ENCODE results near the gene SYNJ2. TPM values are rescaled to one million over a fixed set of nuclear protein-coding genes. Genes with fewer than 3 reads are reported as not detected.

The SYNJ2 gene
- total RNA-seq, 1 donor from 2014 or later: 31.8 TPM

DNA sequence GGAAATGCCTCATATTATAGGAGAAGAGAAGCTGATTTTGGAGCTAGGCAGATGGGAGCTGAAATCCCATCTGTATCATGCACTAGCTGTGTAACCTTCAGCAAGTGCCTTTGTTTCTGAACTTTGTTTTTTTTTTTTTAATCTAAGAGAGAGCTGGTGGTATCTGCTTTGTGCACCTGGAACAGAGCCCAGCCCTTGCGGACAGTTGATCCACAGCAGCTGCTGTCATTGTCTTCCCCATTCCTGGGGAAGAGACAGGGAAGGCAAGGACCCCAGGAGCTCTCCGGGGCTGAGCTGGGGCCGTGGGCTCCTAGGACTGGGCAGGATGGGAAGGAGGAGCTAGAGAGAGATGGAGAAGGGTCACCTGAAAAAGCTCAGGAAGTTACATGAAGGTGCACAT lies 92.1 kb downstream of the SYNJ2 start:
- H3K9ac ChIP-seq (ENCODE audit: low read length): no peak overlapping the region
- FAIRE-seq (no peak), DNase-seq (ENCODE audit: low read depth) (no peak)
- no peak overlapping the region for H3K4me3 Mint-ChIP-seq (ENCODE audit: unreplicated experiment)
- peaks cover 5% of the 10 kb centered on the region for H4K20me1 ChIP-seq (ENCODE audit: insufficient read depth, low read length)
- H3K9me3 ChIP-seq (ENCODE audit: insufficient read depth, low read depth, low read length): no peaks in the 10 kb centered on the region
- peaks cover 30% of the 10 kb centered on the region for H3K4me1 ChIP-seq (ENCODE audit: insufficient read depth, low read length)
- H3K79me2 ChIP-seq (ENCODE audit: insufficient read depth, low read length): peaks cover 32% of the 10 kb centered on the region
- TF ChIP-seq EZH2 (IDR thresholded peaks at IDR 0.05; ENCODE audit: insufficient read depth, low read length): no peak
- TF ChIP-seq, protein P1, sequence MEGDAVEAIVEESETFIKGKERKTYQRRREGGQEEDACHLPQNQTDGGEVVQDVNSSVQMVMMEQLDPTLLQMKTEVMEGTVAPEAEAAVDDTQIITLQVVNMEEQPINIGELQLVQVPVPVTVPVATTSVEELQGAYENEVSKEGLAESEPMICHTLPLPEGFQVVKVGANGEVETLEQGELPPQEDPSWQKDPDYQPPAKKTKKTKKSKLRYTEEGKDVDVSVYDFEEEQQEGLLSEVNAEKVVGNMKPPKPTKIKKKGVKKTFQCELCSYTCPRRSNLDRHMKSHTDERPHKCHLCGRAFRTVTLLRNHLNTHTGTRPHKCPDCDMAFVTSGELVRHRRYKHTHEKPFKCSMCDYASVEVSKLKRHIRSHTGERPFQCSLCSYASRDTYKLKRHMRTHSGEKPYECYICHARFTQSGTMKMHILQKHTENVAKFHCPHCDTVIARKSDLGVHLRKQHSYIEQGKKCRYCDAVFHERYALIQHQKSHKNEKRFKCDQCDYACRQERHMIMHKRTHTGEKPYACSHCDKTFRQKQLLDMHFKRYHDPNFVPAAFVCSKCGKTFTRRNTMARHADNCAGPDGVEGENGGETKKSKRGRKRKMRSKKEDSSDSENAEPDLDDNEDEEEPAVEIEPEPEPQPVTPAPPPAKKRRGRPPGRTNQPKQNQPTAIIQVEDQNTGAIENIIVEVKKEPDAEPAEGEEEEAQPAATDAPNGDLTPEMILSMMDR (IDR thresholded peaks at IDR 0.05; ENCODE audit: insufficient read depth, low read depth, low read length): no peak
- H3K9me3 Mint-ChIP-seq (ENCODE audit: unreplicated experiment): no peaks in the 10 kb centered on the region
- peaks cover 17% of the 10 kb centered on the region for H3K4me1 Mint-ChIP-seq (ENCODE audit: low read depth, unreplicated experiment)
- no peak overlapping the region for H2AFZ ChIP-seq (ENCODE audit: low read depth, low read length)
- no peaks in the 10 kb centered on the region for H3K27me3 ChIP-seq (ENCODE audit: insufficient read depth, low read length)
- H3K4me2 ChIP-seq (ENCODE audit: low read length): no peak overlapping the region
- no peak overlapping the region for H3K27ac Mint-ChIP-seq (ENCODE audit: unreplicated experiment)
- H3K36me3 ChIP-seq (ENCODE audit: insufficient read depth, low read length): peaks cover 70% of the 10 kb centered on the region
- no peaks in the 10 kb centered on the region for H3K27me3 Mint-ChIP-seq (ENCODE audit: low read depth, unreplicated experiment)
- H3K4me3 ChIP-seq (ENCODE audit: insufficient read depth, low read depth, low read length): no peak overlapping the region
- H3K36me3 Mint-ChIP-seq (ENCODE audit: low read depth, unreplicated experiment): peaks cover 19% of the 10 kb centered on the region
- H3K27ac ChIP-seq (ENCODE audit: low read depth, low read length): no peak overlapping the region

DNA sequence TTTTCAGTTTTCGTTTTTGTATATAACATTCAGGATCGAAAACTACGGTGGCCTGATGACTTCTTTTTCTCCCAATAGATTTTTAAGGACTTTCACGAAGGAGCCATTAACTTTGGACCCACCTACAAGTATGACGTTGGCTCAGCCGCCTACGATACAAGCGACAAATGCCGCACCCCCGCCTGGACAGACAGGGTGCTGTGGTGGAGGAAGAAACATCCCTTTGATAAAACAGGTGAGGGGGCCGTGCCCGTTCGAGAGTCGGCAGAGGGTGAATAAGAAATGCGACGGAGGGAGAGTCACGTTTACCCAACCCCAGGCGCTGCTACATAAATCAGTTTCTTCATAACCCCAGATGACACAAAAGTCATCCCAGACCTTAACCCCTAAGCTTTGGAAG lies 94.9 kb downstream of the SYNJ2 start:
- H3K9me3 ChIP-seq (ENCODE audit: insufficient read depth, low read depth, low read length): no peaks in the 10 kb centered on the region
- Mint-ChIP-seq H3K4me1 (ENCODE audit: low read depth, unreplicated experiment) (peaks cover 1% of the 10 kb centered on the region), H3K36me3 (ENCODE audit: low read depth, unreplicated experiment) (peaks cover 26% of the 10 kb centered on the region), H3K4me3 (ENCODE audit: unreplicated experiment) (no peak overlapping the region), H3K27me3 (ENCODE audit: low read depth, unreplicated experiment) (no peaks in the 10 kb centered on the region), H3K27ac (ENCODE audit: unreplicated experiment) (peak overlapping the region; percentile 71), H3K9me3 (ENCODE audit: unreplicated experiment) (no peaks in the 10 kb centered on the region)
- no peak overlapping the region for H3K9ac ChIP-seq (ENCODE audit: low read length)
- H3K36me3 ChIP-seq (ENCODE audit: insufficient read depth, low read length): peaks cover 79% of the 10 kb centered on the region
- no peak overlapping the region for H2AFZ ChIP-seq (ENCODE audit: low read depth, low read length)
- peaks cover 26% of the 10 kb centered on the region for H3K79me2 ChIP-seq (ENCODE audit: insufficient read depth, low read length)
- H3K4me2 ChIP-seq (ENCODE audit: low read length): no peak overlapping the region
- H3K4me3 ChIP-seq (ENCODE audit: insufficient read depth, low read depth, low read length): no peak overlapping the region
- TF ChIP-seq, protein P1 (IDR thresholded peaks at IDR 0.05; ENCODE audit: insufficient read depth, low read depth, low read length): no peak
- TF ChIP-seq EZH2 (IDR thresholded peaks at IDR 0.05; ENCODE audit: insufficient read depth, low read length): no peak
- H4K20me1 ChIP-seq (ENCODE audit: insufficient read depth, low read length): peaks cover 22% of the 10 kb centered on the region
- no peak for FAIRE-seq
- peaks cover 9% of the 10 kb centered on the region for H3K4me1 ChIP-seq (ENCODE audit: insufficient read depth, low read length)
- H3K27me3 ChIP-seq (ENCODE audit: insufficient read depth, low read length): no peaks in the 10 kb centered on the region
- DNase-seq (ENCODE audit: low read depth): no peak
- no peak overlapping the region for H3K27ac ChIP-seq (ENCODE audit: low read depth, low read length)

DNA sequence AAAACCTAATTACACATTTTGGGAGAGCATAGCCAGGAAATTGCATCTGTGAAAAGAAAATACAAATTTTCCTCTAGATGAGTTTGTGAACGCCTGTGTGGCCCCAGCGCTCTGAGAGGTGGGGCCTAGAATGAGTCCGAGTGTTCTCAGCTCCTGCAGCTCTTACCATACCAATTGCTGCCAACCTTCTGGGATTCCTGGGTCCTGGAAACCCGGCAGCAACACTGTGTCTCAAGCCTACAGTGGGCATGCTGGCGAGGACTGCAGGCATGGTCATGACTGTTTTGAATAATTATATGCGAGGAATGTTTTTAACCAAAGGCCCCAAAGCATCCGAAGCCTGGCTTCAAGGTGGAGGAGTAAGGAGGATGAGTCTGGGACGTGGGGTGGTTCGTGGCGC lies 96.0 kb downstream of the SYNJ2 start:
- Histone ChIP-seq H4K20me1 (ENCODE audit: insufficient read depth, low read length) (peaks cover 22% of the 10 kb centered on the region), H3K9ac (ENCODE audit: low read length) (no peak overlapping the region), H3K79me2 (ENCODE audit: insufficient read depth, low read length) (peaks cover 26% of the 10 kb centered on the region), H3K9me3 (ENCODE audit: insufficient read depth, low read depth, low read length) (no peaks in the 10 kb centered on the region), H3K4me2 (ENCODE audit: low read length) (no peak overlapping the region), H3K4me3 (ENCODE audit: insufficient read depth, low read depth, low read length) (no peak overlapping the region), H3K36me3 (ENCODE audit: insufficient read depth, low read length) (peaks cover 73% of the 10 kb centered on the region), H2AFZ (ENCODE audit: low read depth, low read length) (no peak overlapping the region), H3K27ac (ENCODE audit: low read depth, low read length) (no peak overlapping the region), H3K27me3 (ENCODE audit: insufficient read depth, low read length) (no peaks in the 10 kb centered on the region), H3K4me1 (ENCODE audit: insufficient read depth, low read length) (no peaks in the 10 kb centered on the region)
- H3K36me3 Mint-ChIP-seq (ENCODE audit: low read depth, unreplicated experiment): peaks cover 26% of the 10 kb centered on the region
- TF ChIP-seq, protein P1 (IDR thresholded peaks at IDR 0.05; ENCODE audit: insufficient read depth, low read depth, low read length): no peak
- no peak for TF ChIP-seq EZH2 (IDR thresholded peaks at IDR 0.05; ENCODE audit: insufficient read depth, low read length)
- no peaks in the 10 kb centered on the region for H3K4me1 Mint-ChIP-seq (ENCODE audit: low read depth, unreplicated experiment)
- no peak overlapping the region for H3K27ac Mint-ChIP-seq (ENCODE audit: unreplicated experiment)
- H3K9me3 Mint-ChIP-seq (ENCODE audit: unreplicated experiment): no peaks in the 10 kb centered on the region
- H3K4me3 Mint-ChIP-seq (ENCODE audit: unreplicated experiment): no peak overlapping the region
- FAIRE-seq (no peak), DNase-seq (ENCODE audit: low read depth) (no peak)
- H3K27me3 Mint-ChIP-seq (ENCODE audit: low read depth, unreplicated experiment): no peaks in the 10 kb centered on the region

Data from astrocyte (in vitro differentiated cells and primary cell).